Measurements from ENCODE around the gene CDYL2.

Gene CDYL2

DNA sequence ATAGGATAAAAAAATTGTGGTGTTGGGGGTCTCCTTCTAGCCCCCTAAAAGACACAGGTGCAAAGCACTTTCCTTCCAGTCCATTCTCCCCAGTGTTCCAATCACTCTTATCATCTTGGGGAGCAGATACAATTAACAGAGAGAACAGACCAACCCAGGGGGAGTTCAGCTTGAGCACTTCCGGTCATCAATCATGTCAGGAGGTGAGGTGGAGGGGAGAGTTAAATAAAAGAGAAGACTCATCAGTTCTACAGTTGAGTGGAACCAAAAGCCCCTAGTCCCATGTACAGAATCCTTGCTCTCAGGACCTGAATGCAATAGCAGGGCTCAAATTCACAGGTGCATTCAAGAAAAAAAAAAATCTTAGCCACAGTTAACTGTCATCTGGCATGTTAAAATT, 141.3 kb downstream of the CDYL2 start:
- H3K14ac ChIP-seq (ENCODE audit: low read length): no peak overlapping the region
- H3K27ac ChIP-seq (ENCODE audit: low read depth, low read length): no peak overlapping the region
- H3K4me1 ChIP-seq (ENCODE audit: control insufficient read depth in 1 of 2, insufficient read depth in 2 of 2, low read length in 2 of 2): no peaks in the 10 kb centered on the region
- H4K8ac ChIP-seq (ENCODE audit: low read depth, low read length): no peak overlapping the region
- no peak overlapping the region for H3K4me3 ChIP-seq (ENCODE audit: low read depth, low read length)
- H2AFZ ChIP-seq (ENCODE audit: insufficient read depth, low read length, poor library complexity): no peak overlapping the region
- H3K18ac ChIP-seq (ENCODE audit: low read length): no peak overlapping the region
- no peak overlapping the region for H2BK120ac ChIP-seq (ENCODE audit: insufficient read depth, low read length, poor library complexity)
- H3K79me1 ChIP-seq (ENCODE audit: low read length): no peaks in the 10 kb centered on the region
- no peak overlapping the region for H3K23ac ChIP-seq (ENCODE audit: low read length)
- no peak overlapping the region for H2BK12ac ChIP-seq (ENCODE audit: low read length)
- H3K36me3 ChIP-seq (ENCODE audit: control insufficient read depth in 1 of 2, insufficient read depth in 2 of 2, low read length in 2 of 2): no peaks in the 10 kb centered on the region
- no peak for DNase-seq
- H3K9me3 ChIP-seq (ENCODE audit: insufficient read depth, low read depth, low read length): peaks cover 6% of the 10 kb centered on the region
- H3K9ac ChIP-seq (ENCODE audit: low read length): no peak overlapping the region
- no peak overlapping the region for H3K4me2 ChIP-seq (ENCODE audit: low read length)
- H4K91ac ChIP-seq (ENCODE audit: low read depth, low read length): no peak overlapping the region
- H3K4ac ChIP-seq (ENCODE audit: low read depth, low read length): no peak overlapping the region
- H2AK5ac ChIP-seq (ENCODE audit: low read length): no peak overlapping the region
- no peaks in the 10 kb centered on the region for H3K79me2 ChIP-seq (ENCODE audit: control insufficient read depth, insufficient read depth, low read length, poor library complexity)
- no CpG with 5 or more reads among the region's 1 CpG for WGBS (ENCODE audit: extremely low coverage, insufficient coverage, insufficient read length)
- H4K12ac ChIP-seq (ENCODE audit: low read depth, low read length): no peak overlapping the region
- H3K27me3 ChIP-seq (ENCODE audit: insufficient read depth, low read length): no peaks in the 10 kb centered on the region
- H2BK5ac ChIP-seq (ENCODE audit: low read depth, low read length, poor library complexity): no peak overlapping the region

DNA sequence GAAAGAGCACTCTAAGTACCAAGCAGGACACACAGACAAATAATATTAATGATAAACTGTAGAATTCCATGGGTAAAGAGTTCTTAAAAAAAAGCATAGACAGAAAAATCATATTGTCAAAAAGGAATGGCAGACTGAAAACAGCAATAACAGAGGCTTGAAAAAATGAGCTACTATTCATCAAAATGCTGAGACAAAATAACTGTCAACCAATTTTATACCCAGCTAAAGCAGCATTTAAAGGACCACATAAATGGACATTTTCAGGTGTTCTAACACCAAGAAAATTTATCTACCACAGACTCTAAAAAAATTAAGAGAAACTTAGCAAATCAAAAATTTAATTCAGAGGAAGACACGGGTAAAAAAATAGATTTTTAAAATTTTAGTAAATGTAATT, 144.5 kb downstream of the CDYL2 start:
- no peak overlapping the region for H4K12ac ChIP-seq (ENCODE audit: low read depth, low read length)
- H3K4me3 ChIP-seq (ENCODE audit: low read depth, low read length): no peak overlapping the region
- H2BK120ac ChIP-seq (ENCODE audit: insufficient read depth, low read length, poor library complexity): no peak overlapping the region
- H2AK5ac ChIP-seq (ENCODE audit: low read length): no peak overlapping the region
- H3K18ac ChIP-seq (ENCODE audit: low read length): no peak overlapping the region
- no peak overlapping the region for H3K4ac ChIP-seq (ENCODE audit: low read depth, low read length)
- no peak overlapping the region for H2BK5ac ChIP-seq (ENCODE audit: low read depth, low read length, poor library complexity)
- no peaks in the 10 kb centered on the region for H3K36me3 ChIP-seq (ENCODE audit: control insufficient read depth in 1 of 2, insufficient read depth in 2 of 2, low read length in 2 of 2)
- no peaks in the 10 kb centered on the region for H3K79me2 ChIP-seq (ENCODE audit: control insufficient read depth, insufficient read depth, low read length, poor library complexity)
- H3K27ac ChIP-seq (ENCODE audit: low read depth, low read length): no peak overlapping the region
- H3K4me1 ChIP-seq (ENCODE audit: control insufficient read depth in 1 of 2, insufficient read depth in 2 of 2, low read length in 2 of 2): no peaks in the 10 kb centered on the region
- peaks cover 6% of the 10 kb centered on the region for H3K9me3 ChIP-seq (ENCODE audit: insufficient read depth, low read depth, low read length)
- no peak overlapping the region for H2AFZ ChIP-seq (ENCODE audit: insufficient read depth, low read length, poor library complexity)
- H3K23ac ChIP-seq (ENCODE audit: low read length): no peak overlapping the region
- no peak overlapping the region for H3K9ac ChIP-seq (ENCODE audit: low read length)
- 100% methylated on average over 1 of the region's 1 CpG for WGBS (ENCODE audit: extremely low coverage, insufficient coverage, insufficient read length)
- no peak overlapping the region for H2BK12ac ChIP-seq (ENCODE audit: low read length)
- H3K14ac ChIP-seq (ENCODE audit: low read length): no peak overlapping the region
- no peaks in the 10 kb centered on the region for H3K27me3 ChIP-seq (ENCODE audit: insufficient read depth, low read length)
- no peak overlapping the region for H4K91ac ChIP-seq (ENCODE audit: low read depth, low read length)
- H3K79me1 ChIP-seq (ENCODE audit: low read length): no peaks in the 10 kb centered on the region
- DNase-seq: no peak
- H4K8ac ChIP-seq (ENCODE audit: low read depth, low read length): no peak overlapping the region
- H3K4me2 ChIP-seq (ENCODE audit: low read length): no peak overlapping the region

GRCh38 chr16:80656711-80657150, 147.7 kb downstream of the CDYL2 start:
- H3K4me3 ChIP-seq (ENCODE audit: low read depth, low read length): no peak overlapping the region
- H3K27me3 ChIP-seq (ENCODE audit: insufficient read depth, low read length): no peaks in the 10 kb centered on the region
- no peak overlapping the region for H3K14ac ChIP-seq (ENCODE audit: low read length)
- no peak overlapping the region for H4K12ac ChIP-seq (ENCODE audit: low read depth, low read length)
- no peaks in the 10 kb centered on the region for H3K36me3 ChIP-seq (ENCODE audit: control insufficient read depth in 1 of 2, insufficient read depth in 2 of 2, low read length in 2 of 2)
- no peak overlapping the region for H3K27ac ChIP-seq (ENCODE audit: low read depth, low read length)
- no peak overlapping the region for H3K4ac ChIP-seq (ENCODE audit: low read depth, low read length)
- no peak overlapping the region for H2AK5ac ChIP-seq (ENCODE audit: low read length)
- H2BK5ac ChIP-seq (ENCODE audit: low read depth, low read length, poor library complexity): no peak overlapping the region
- H3K18ac ChIP-seq (ENCODE audit: low read length): no peak overlapping the region
- no peak for DNase-seq
- no peak overlapping the region for H4K91ac ChIP-seq (ENCODE audit: low read depth, low read length)
- no peak overlapping the region for H2BK120ac ChIP-seq (ENCODE audit: insufficient read depth, low read length, poor library complexity)
- no peak overlapping the region for H3K4me2 ChIP-seq (ENCODE audit: low read length)
- no peak overlapping the region for H2AFZ ChIP-seq (ENCODE audit: insufficient read depth, low read length, poor library complexity)
- no peak overlapping the region for H3K9ac ChIP-seq (ENCODE audit: low read length)
- H3K9me3 ChIP-seq (ENCODE audit: insufficient read depth, low read depth, low read length): peaks cover 8% of the 10 kb centered on the region
- no peaks in the 10 kb centered on the region for H3K79me1 ChIP-seq (ENCODE audit: low read length)
- no peak overlapping the region for H2BK12ac ChIP-seq (ENCODE audit: low read length)
- H3K4me1 ChIP-seq (ENCODE audit: control insufficient read depth in 1 of 2, insufficient read depth in 2 of 2, low read length in 2 of 2): no peaks in the 10 kb centered on the region
- H4K8ac ChIP-seq (ENCODE audit: low read depth, low read length): no peak overlapping the region
- no peaks in the 10 kb centered on the region for H3K79me2 ChIP-seq (ENCODE audit: control insufficient read depth, insufficient read depth, low read length, poor library complexity)
- no CpG with 5 or more reads among the region's 8 CpGs for WGBS (ENCODE audit: extremely low coverage, insufficient coverage, insufficient read length)
- H3K23ac ChIP-seq (ENCODE audit: low read length): no peak overlapping the region

DNA sequence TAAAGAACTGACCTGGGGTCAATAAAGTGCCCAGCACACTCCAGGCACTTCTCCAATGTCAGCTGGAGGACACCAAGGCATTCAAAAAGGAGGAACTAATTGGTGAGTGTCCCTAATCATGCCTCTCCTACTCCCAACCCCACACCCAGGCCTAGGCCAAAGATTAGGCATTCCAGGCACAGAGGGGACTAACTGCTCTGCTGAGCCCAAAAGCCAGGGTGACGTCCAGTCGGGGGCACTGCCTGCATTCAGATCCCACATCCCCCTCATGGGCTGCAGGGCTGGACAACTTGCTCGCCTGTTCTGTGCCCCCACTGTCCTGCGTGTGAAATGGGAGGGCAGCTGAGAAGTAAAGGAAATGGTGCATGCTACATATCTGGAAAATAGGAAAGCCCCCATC, 148.2 kb downstream of the CDYL2 start:
- Histone ChIP-seq H2BK120ac (ENCODE audit: insufficient read depth, low read length, poor library complexity) (no peak overlapping the region), H3K27ac (ENCODE audit: low read depth, low read length) (no peak overlapping the region), H3K27me3 (ENCODE audit: insufficient read depth, low read length) (no peaks in the 10 kb centered on the region), H4K12ac (ENCODE audit: low read depth, low read length) (no peak overlapping the region), H2BK5ac (ENCODE audit: low read depth, low read length, poor library complexity) (no peak overlapping the region), H3K36me3 (ENCODE audit: control insufficient read depth in 1 of 2, insufficient read depth in 2 of 2, low read length in 2 of 2) (no peaks in the 10 kb centered on the region), H3K4me2 (ENCODE audit: low read length) (no peak overlapping the region), H4K91ac (ENCODE audit: low read depth, low read length) (no peak overlapping the region), H3K9me3 (ENCODE audit: insufficient read depth, low read depth, low read length) (peaks cover 5% of the 10 kb centered on the region), H3K79me2 (ENCODE audit: control insufficient read depth, insufficient read depth, low read length, poor library complexity) (no peaks in the 10 kb centered on the region), H2BK12ac (ENCODE audit: low read length) (no peak overlapping the region), H2AFZ (ENCODE audit: insufficient read depth, low read length, poor library complexity) (no peak overlapping the region), H2AK5ac (ENCODE audit: low read length) (no peak overlapping the region), H4K8ac (ENCODE audit: low read depth, low read length) (no peak overlapping the region), H3K23ac (ENCODE audit: low read length) (no peak overlapping the region), H3K18ac (ENCODE audit: low read length) (no peak overlapping the region), H3K14ac (ENCODE audit: low read length) (no peak overlapping the region), H3K4ac (ENCODE audit: low read depth, low read length) (no peak overlapping the region), H3K4me1 (ENCODE audit: control insufficient read depth in 1 of 2, insufficient read depth in 2 of 2, low read length in 2 of 2) (no peaks in the 10 kb centered on the region), H3K4me3 (ENCODE audit: low read depth, low read length) (no peak overlapping the region), H3K9ac (ENCODE audit: low read length) (no peak overlapping the region), H3K79me1 (ENCODE audit: low read length) (no peaks in the 10 kb centered on the region)
- DNase-seq: no peak
- WGBS (ENCODE audit: extremely low coverage, insufficient coverage, insufficient read length): no CpG with 5 or more reads among the region's 4 CpGs
